K562 treated with DMSO at 1 percent for 24 hours (cell line): Measurements from ENCODE around the gene KLHL36. TPM values are rescaled to one million over a fixed set of nuclear protein-coding genes. Genes with fewer than 3 reads are reported as not detected.

ENCODE experiments used
- total RNA-seq: library from RNA; unstranded; fragments of 300-600 nt; gene quantifications from 2 replicates; pipeline ENCODE4 v1.2.3, GENCODE V29; 2022; ENCODE audit warnings: low read depth; ENCODE audit not compliant: insufficient read depth

KLHL36 gene
- 57.4 and 62.1 TPM in 2 replicates for total RNA-seq

DNA sequence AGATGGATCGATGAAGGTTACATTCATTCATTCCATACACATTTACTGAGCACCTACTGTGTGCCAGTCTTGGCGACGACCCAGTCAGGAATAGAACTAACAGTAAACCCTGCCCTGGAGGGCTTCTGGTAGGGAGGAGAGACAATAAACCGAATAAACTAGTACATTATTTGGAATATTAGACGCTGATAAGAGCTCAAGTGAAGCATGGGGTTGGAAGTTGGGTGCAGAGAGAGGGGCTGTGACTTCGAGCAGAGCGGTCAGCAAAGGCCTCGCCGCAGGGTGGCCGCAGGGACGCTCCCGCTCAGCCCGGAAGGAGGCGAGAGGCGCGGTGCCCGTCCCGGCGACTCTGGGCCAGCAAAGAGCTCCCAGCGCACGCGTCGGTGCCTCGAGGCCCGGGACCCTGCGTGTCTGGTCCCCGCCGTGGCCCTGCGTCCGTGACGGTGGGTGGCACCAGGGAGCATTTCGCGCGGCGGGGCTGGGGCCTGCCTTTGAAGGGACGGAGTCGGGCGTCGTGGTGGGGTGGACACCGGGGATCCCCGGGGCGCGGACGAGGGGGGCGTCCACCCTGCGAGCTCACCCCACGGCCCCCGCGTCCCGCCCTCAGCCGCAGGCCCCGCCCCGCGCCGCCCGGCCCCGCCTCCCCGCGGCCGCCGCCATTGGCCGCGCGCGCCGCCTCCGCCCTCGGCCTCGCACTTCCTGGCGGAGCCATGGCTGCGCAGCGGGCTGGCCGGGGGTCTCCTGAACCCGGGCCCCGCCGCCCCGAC is at the start of gene KLHL36:
TSS of gene KLHL36 (plus strand) at position 684 of the 767 bp plus-strand sequence. CDS start 2,357 bp downstream, outside the sequence.

GRCh38 chr16:84617791-84618580 is 30.3 kb upstream of the KLHL36 start, which contains the start of gene COTL1:
COTL1 (minus strand) TSS chr16:84618078; CDS start chr16:84617914, 164 bp downstream.

DNA sequence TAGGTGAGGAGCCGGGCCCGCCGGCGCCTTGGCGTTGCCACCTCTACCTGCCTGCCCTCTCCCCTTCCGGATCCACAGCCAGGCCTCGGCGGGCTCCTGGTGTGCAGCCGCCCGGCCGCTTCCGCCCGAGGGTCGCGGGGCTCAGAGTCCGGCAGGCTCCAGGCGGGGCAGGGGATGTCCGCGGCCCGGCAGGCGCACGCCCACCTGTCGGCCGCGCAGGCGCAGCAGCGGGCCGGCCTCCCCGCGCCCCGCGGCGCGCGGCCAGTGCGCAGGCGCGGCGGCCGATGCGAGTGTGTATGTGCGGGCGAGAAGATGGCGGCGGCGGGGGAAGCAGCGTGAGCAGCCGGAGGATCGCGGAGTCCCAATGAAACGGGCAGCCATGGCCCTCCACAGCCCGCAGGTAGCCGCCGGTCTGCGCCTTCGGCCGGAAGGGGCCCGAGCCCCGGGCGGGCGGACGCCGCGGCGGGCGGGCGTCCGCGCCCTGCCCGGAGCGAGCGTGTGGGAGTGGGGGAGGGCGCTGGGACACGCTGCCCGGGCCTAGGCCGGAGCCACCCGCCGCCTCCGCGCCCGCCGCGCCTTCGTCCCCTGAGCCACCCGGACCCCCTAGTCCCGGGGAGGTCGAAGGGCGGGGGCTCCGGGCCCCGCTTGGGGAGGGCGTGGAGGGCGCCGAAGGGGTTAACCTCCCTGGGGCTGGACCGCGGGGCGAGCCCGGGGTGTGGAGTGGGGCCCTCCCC is 51.6 kb downstream of the KLHL36 start, which contains the start of gene USP10:
TSS of gene USP10 (plus strand) at position 289 of the 734 bp plus-strand sequence. CDS start at position 380, 91 bp downstream.

Other genes with a start within 250 kb of the KLHL36 start
- 10.1 and 10.4 TPM in 2 replicates for gene MEAK7, start 143.9 kb upstream of the KLHL36 start, total RNA-seq
- gene COTL1, start 30.4 kb upstream of the KLHL36 start, total RNA-seq, result 130 and 137 TPM in 2 replicates
- gene USP10, start 51.5 kb downstream of the KLHL36 start, total RNA-seq, result 79.8 and 81.8 TPM in 2 replicates
- 0.82 and 1.3 TPM in 2 replicates for gene CRISPLD2, start 171.5 kb downstream of the KLHL36 start, total RNA-seq